ENCODE data around the gene PLPP6. TPM values are rescaled to one million over a fixed set of nuclear protein-coding genes. Genes with fewer than 3 reads are reported as not detected.

Gene PLPP6
- total RNA-seq, 1 donor from 2014 or later: 7.3 TPM

- H3K27me3 Mint-ChIP-seq (ENCODE audit: low read depth, unreplicated experiment): no peaks in the 10 kb centered on the region
- no peaks in the 10 kb centered on the region for H3K36me3 ChIP-seq (ENCODE audit: insufficient read depth, low read length)
- H3K27ac Mint-ChIP-seq (ENCODE audit: unreplicated experiment): peak overlapping the region; percentile 60
- peak overlapping the region; percentile 66 for H3K27ac ChIP-seq (ENCODE audit: low read depth, low read length)
- H3K36me3 Mint-ChIP-seq (ENCODE audit: low read depth, unreplicated experiment): peaks cover 3% of the 10 kb centered on the region
- no peaks in the 10 kb centered on the region for H4K20me1 ChIP-seq (ENCODE audit: insufficient read depth, low read length)
- peaks cover 8% of the 10 kb centered on the region for H3K79me2 ChIP-seq (ENCODE audit: insufficient read depth, low read length)
- FAIRE-seq: peak; percentile 29
- peak overlapping the region; percentile 85 for H3K9ac ChIP-seq (ENCODE audit: low read length)
- no peaks in the 10 kb centered on the region for H3K9me3 ChIP-seq (ENCODE audit: insufficient read depth, low read depth, low read length)
- no peak overlapping the region for H2AFZ ChIP-seq (ENCODE audit: low read depth, low read length)
- H3K27me3 ChIP-seq (ENCODE audit: insufficient read depth, low read length): no peaks in the 10 kb centered on the region
- H3K4me1 ChIP-seq (ENCODE audit: insufficient read depth, low read length): peaks cover 26% of the 10 kb centered on the region
- no peaks in the 10 kb centered on the region for H3K9me3 Mint-ChIP-seq (ENCODE audit: unreplicated experiment)
- no peak overlapping the region for H3K4me3 ChIP-seq (ENCODE audit: insufficient read depth, low read depth, low read length)
- peaks cover 32% of the 10 kb centered on the region for H3K4me1 Mint-ChIP-seq (ENCODE audit: low read depth, unreplicated experiment)
- peak; percentile 61 for DNase-seq (ENCODE audit: low read depth)
- TF ChIP-seq EZH2 (IDR thresholded peaks at IDR 0.05; ENCODE audit: insufficient read depth, low read length): no peak
- TF ChIP-seq CTCF (IDR thresholded peaks at IDR 0.05; ENCODE audit: insufficient read depth, low read depth, low read length): no peak
- peak overlapping the region; percentile 85 for H3K4me2 ChIP-seq (ENCODE audit: low read length)
- peak overlapping the region; percentile 90 for H3K4me3 Mint-ChIP-seq (ENCODE audit: unreplicated experiment)
Measured at GRCh38 chr9:4661165-4661564, 929 bp upstream of the PLPP6 start.

GRCh38 chr9:4661611-4662010 lies 483 bp upstream of the PLPP6 start:
- peaks cover 3% of the 10 kb centered on the region for H3K36me3 Mint-ChIP-seq (ENCODE audit: low read depth, unreplicated experiment)
- H3K27ac ChIP-seq (ENCODE audit: low read depth, low read length): peak overlapping the region; percentile 66
- peak overlapping the region; percentile 96 for H2AFZ ChIP-seq (ENCODE audit: low read depth, low read length)
- no peaks in the 10 kb centered on the region for H3K36me3 ChIP-seq (ENCODE audit: insufficient read depth, low read length)
- peak overlapping the region; percentile 90 for H3K4me3 Mint-ChIP-seq (ENCODE audit: unreplicated experiment)
- FAIRE-seq: no peak
- peak overlapping the region; percentile 85 for H3K4me2 ChIP-seq (ENCODE audit: low read length)
- H3K27ac Mint-ChIP-seq (ENCODE audit: unreplicated experiment): peak overlapping the region; percentile 60
- H3K79me2 ChIP-seq (ENCODE audit: insufficient read depth, low read length): peaks cover 8% of the 10 kb centered on the region
- H3K27me3 Mint-ChIP-seq (ENCODE audit: low read depth, unreplicated experiment): no peaks in the 10 kb centered on the region
- peaks cover 32% of the 10 kb centered on the region for H3K4me1 Mint-ChIP-seq (ENCODE audit: low read depth, unreplicated experiment)
- H3K4me1 ChIP-seq (ENCODE audit: insufficient read depth, low read length): peaks cover 27% of the 10 kb centered on the region
- H3K27me3 ChIP-seq (ENCODE audit: insufficient read depth, low read length): no peaks in the 10 kb centered on the region
- H3K4me3 ChIP-seq (ENCODE audit: insufficient read depth, low read depth, low read length): peak overlapping the region; percentile 59
- peak overlapping the region; percentile 85 for H3K9ac ChIP-seq (ENCODE audit: low read length)
- no peaks in the 10 kb centered on the region for H3K9me3 Mint-ChIP-seq (ENCODE audit: unreplicated experiment)
- no peaks in the 10 kb centered on the region for H4K20me1 ChIP-seq (ENCODE audit: insufficient read depth, low read length)
- TF ChIP-seq CTCF (IDR thresholded peaks at IDR 0.05; ENCODE audit: insufficient read depth, low read depth, low read length) (no peak), EZH2 (IDR thresholded peaks at IDR 0.05; ENCODE audit: insufficient read depth, low read length) (no peak)
- no peaks in the 10 kb centered on the region for H3K9me3 ChIP-seq (ENCODE audit: insufficient read depth, low read depth, low read length)
- peak; percentile 68 for DNase-seq (ENCODE audit: low read depth)

- H2AFZ ChIP-seq (ENCODE audit: low read depth, low read length): peak overlapping the region; percentile 96
- no peaks in the 10 kb centered on the region for H3K27me3 Mint-ChIP-seq (ENCODE audit: low read depth, unreplicated experiment)
- peak overlapping the region; percentile 85 for H3K4me2 ChIP-seq (ENCODE audit: low read length)
- TF ChIP-seq CTCF (IDR thresholded peaks at IDR 0.05; ENCODE audit: insufficient read depth, low read depth, low read length) (no peak), EZH2 (IDR thresholded peaks at IDR 0.05; ENCODE audit: insufficient read depth, low read length) (no peak)
- peaks cover 27% of the 10 kb centered on the region for H3K4me1 ChIP-seq (ENCODE audit: insufficient read depth, low read length)
- no peaks in the 10 kb centered on the region for H3K36me3 ChIP-seq (ENCODE audit: insufficient read depth, low read length)
- H3K9me3 ChIP-seq (ENCODE audit: insufficient read depth, low read depth, low read length): no peaks in the 10 kb centered on the region
- no peaks in the 10 kb centered on the region for H3K9me3 Mint-ChIP-seq (ENCODE audit: unreplicated experiment)
- peak overlapping the region; percentile 90 for H3K4me3 Mint-ChIP-seq (ENCODE audit: unreplicated experiment)
- peak overlapping the region; percentile 87 for H3K27ac Mint-ChIP-seq (ENCODE audit: unreplicated experiment)
- DNase-seq (ENCODE audit: low read depth) (no peak), FAIRE-seq (no peak)
- H3K27ac ChIP-seq (ENCODE audit: low read depth, low read length): no peak overlapping the region
- peaks cover 32% of the 10 kb centered on the region for H3K4me1 Mint-ChIP-seq (ENCODE audit: low read depth, unreplicated experiment)
- H3K9ac ChIP-seq (ENCODE audit: low read length): peak overlapping the region; percentile 85
- no peaks in the 10 kb centered on the region for H4K20me1 ChIP-seq (ENCODE audit: insufficient read depth, low read length)
- H3K36me3 Mint-ChIP-seq (ENCODE audit: low read depth, unreplicated experiment): peaks cover 3% of the 10 kb centered on the region
- no peaks in the 10 kb centered on the region for H3K27me3 ChIP-seq (ENCODE audit: insufficient read depth, low read length)
- peak overlapping the region; percentile 59 for H3K4me3 ChIP-seq (ENCODE audit: insufficient read depth, low read depth, low read length)
- H3K79me2 ChIP-seq (ENCODE audit: insufficient read depth, low read length): peaks cover 8% of the 10 kb centered on the region
Measured at GRCh38 chr9:4662989-4663792, 1.1 kb downstream of the PLPP6 start.
